ENCODE data around the gene AFMID.

- TF ChIP-seq CTCF (IDR thresholded peaks at IDR 0.05) = no peak
- TF ChIP-seq POLR2A (IDR thresholded peaks at IDR 0.05) = no peak
- no peak for TF ChIP-seq EP300 (IDR thresholded peaks at IDR 0.05; ENCODE audit: low read depth)
These were observed 40.3 kb downstream of the AFMID start for GRCh38 chr17:78227455-78227916.
